ENCODE data around the gene TBC1D22A.

DNA sequence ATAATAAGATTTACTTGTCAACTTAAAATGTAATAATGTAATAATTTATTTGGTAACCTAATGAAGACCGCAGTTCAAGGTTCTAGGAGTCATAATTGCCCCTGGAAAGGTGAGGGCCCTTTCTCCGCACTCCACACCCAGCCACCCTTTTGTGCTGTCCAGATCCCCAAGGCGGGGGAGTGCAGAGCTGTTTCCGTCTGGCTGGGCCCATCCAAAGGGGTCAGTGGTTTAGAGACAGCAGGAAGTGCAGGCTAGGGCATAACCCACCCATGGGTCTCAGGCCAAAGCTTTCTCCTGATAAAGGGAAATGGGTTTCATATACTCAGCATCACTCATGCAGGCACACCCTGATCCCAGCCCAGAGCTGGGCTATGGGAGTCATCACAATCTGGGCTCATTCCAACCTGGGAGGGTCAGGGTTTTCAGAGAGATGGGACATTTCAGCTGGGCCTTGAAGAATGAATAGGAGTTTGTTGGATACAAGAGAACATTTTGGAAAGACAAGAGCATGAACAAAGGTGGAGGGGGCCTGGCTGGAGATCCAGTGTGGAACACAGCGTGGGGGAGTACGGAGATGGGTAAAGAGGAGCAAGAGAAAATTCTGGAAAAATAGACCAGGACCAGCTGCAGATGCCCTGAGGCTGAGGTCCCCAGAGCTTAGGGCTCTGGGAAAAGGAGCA is 432.2 kb downstream of the TBC1D22A start:
- TF ChIP-seq POLR2A (IDR thresholded peaks at IDR 0.05), result no peak
- TF ChIP-seq, protein P1, sequence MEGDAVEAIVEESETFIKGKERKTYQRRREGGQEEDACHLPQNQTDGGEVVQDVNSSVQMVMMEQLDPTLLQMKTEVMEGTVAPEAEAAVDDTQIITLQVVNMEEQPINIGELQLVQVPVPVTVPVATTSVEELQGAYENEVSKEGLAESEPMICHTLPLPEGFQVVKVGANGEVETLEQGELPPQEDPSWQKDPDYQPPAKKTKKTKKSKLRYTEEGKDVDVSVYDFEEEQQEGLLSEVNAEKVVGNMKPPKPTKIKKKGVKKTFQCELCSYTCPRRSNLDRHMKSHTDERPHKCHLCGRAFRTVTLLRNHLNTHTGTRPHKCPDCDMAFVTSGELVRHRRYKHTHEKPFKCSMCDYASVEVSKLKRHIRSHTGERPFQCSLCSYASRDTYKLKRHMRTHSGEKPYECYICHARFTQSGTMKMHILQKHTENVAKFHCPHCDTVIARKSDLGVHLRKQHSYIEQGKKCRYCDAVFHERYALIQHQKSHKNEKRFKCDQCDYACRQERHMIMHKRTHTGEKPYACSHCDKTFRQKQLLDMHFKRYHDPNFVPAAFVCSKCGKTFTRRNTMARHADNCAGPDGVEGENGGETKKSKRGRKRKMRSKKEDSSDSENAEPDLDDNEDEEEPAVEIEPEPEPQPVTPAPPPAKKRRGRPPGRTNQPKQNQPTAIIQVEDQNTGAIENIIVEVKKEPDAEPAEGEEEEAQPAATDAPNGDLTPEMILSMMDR (IDR thresholded peaks at IDR 0.05 in 4 of 5, conservative IDR thresholded peaks at IDR 0.05 in 1 of 5), result no peak

All from gastrocnemius medialis (tissue), 4 donors.